ENCODE measurements around the gene ETFBKMT.

- no peak for TF ChIP-seq CTCF (IDR thresholded peaks at IDR 0.05)
- no peak for TF ChIP-seq POLR2A (IDR thresholded peaks at IDR 0.05)
- TF ChIP-seq POLR2AphosphoS5 (IDR thresholded peaks at IDR 0.05): no peak
These were observed 26.0 kb upstream of the ETFBKMT start for GRCh38 chr12:31633464-31633863.
